Fibroblast of villous mesenchyme (primary cell): ENCODE data around the gene OSBPL3. TPM values are rescaled to one million over a fixed set of nuclear protein-coding genes. Genes with fewer than 3 reads are reported as not detected.
"Not testable (repeated sequence)": the region's sequence is repeated elsewhere in the genome, so short reads cannot be mapped to it uniquely, and the experiment has no call there.

Experiments
- DNase-seq: peaks from one replicate; pipeline ENCODE4 v3.0.0-alpha.2; 2010; ENCODE audit warnings: low read depth
- H3K4me3 ChIP-seq: 2 replicates; pipeline ENCODE4 v1.5.1; 2011; ENCODE audit warnings: low read depth, mild to moderate bottlenecking, low read length
- CTCF ChIP-seq: IDR thresholded peaks from 2 replicates; pipeline ENCODE4 v1.5.1; 2012; ENCODE audit warnings: low read depth, mild to moderate bottlenecking, low read length; ENCODE audit not compliant: insufficient read depth
- total RNA-seq: library from RNA; depleted of rRNA; stranded (reverse); fragments of >200 nt; gene quantifications from 2 replicates; pipeline ENCODE4 v1.2.3, GENCODE V29; 2012

OSBPL3 gene
- total RNA-seq, 1 donor: 39.3 TPM

GRCh38 chr7:25014756-25015155, 34.8 kb upstream of the OSBPL3 start:
- no peak overlapping the region for H3K4me3 ChIP-seq
- no peak for TF ChIP-seq CTCF
- DNase-seq: peak; percentile 59

GRCh38 chr7:25012710-25013109, 32.7 kb upstream of the OSBPL3 start:
- DNase-seq: peak; percentile 12
- H3K4me3 ChIP-seq: not testable (repeated sequence)

- DNase-seq: no peak
Measured at GRCh38 chr7:25012254-25012653, 32.3 kb upstream of the OSBPL3 start.

GRCh38 chr7:25009257-25009656, 29.3 kb upstream of the OSBPL3 start:
- H3K4me3 ChIP-seq: no peak overlapping the region
- TF ChIP-seq CTCF: no peak
- DNase-seq: peak; percentile 83

More at GRCh38 chr7:25012254-25012653, 32.3 kb upstream of the OSBPL3 start:
- no peak overlapping the region for H3K4me3 ChIP-seq
- TF ChIP-seq CTCF: no peak

GRCh38 chr7:25007668-25008067, 27.7 kb upstream of the OSBPL3 start:
- H3K4me3 ChIP-seq: no peak overlapping the region
- TF ChIP-seq CTCF: no peak
- DNase-seq: no peak

- TF ChIP-seq CTCF: no peak
- no peak overlapping the region for H3K4me3 ChIP-seq
- no peak for DNase-seq
Measured at GRCh38 chr7:25006276-25006675, 26.3 kb upstream of the OSBPL3 start.

GRCh38 chr7:25005658-25006057, 25.7 kb upstream of the OSBPL3 start:
- DNase-seq: no peak
- no peak overlapping the region for H3K4me3 ChIP-seq
- no peak for TF ChIP-seq CTCF

GRCh38 chr7:25002786-25003185, 22.8 kb upstream of the OSBPL3 start:
- no peak overlapping the region for H3K4me3 ChIP-seq
- no peak for DNase-seq
- TF ChIP-seq CTCF: no peak
